ENCODE results near the gene OR11H12. TPM values are rescaled to one million over a fixed set of nuclear protein-coding genes. Genes with fewer than 3 reads are reported as not detected.
"Not testable (repeated sequence)": the region's sequence is repeated elsewhere in the genome, so short reads cannot be mapped to it uniquely, and the experiment has no call there.

OR11H12 gene
- not detected in 2 replicates for total RNA-seq
- not detected in 2 replicates for polyA plus RNA-seq

GRCh38 chr14:18600817-18601216 lies at the start of gene OR11H12:
TSS of gene OR11H12 (plus strand) at chr14:18601117. CDS start at chr14:18601117, 0 bp downstream.
- H3K9me3 ChIP-seq (ENCODE audit: low read depth); H3K27ac ChIP-seq; H3K4me1 ChIP-seq (ENCODE audit: low read depth); H3K27me3 ChIP-seq; H3K36me3 ChIP-seq; DNase-seq (ENCODE audit: low read depth in 1 of 2, low spot score in 1 of 2); H3K4me3 ChIP-seq: not testable (repeated sequence)

GRCh38 chr14:18582908-18583307 lies 18.0 kb upstream of the OR11H12 start:
- not testable (repeated sequence) for DNase-seq (ENCODE audit: low read depth in 1 of 2, low spot score in 1 of 2); H3K4me1 ChIP-seq (ENCODE audit: low read depth); H3K4me3 ChIP-seq; H3K27ac ChIP-seq; H3K27me3 ChIP-seq; H3K9me3 ChIP-seq (ENCODE audit: low read depth); H3K36me3 ChIP-seq

- not testable (repeated sequence) for H3K36me3 ChIP-seq; H3K27me3 ChIP-seq; H3K27ac ChIP-seq; H3K4me3 ChIP-seq; H3K9me3 ChIP-seq (ENCODE audit: low read depth); DNase-seq (ENCODE audit: low read depth in 1 of 2, low spot score in 1 of 2); H3K4me1 ChIP-seq (ENCODE audit: low read depth)
Measured at GRCh38 chr14:18626610-18627213, 25.8 kb downstream of the OR11H12 start.

- H3K36me3 ChIP-seq; H3K9me3 ChIP-seq (ENCODE audit: low read depth); DNase-seq (ENCODE audit: low read depth in 1 of 2, low spot score in 1 of 2); H3K4me1 ChIP-seq (ENCODE audit: low read depth); H3K27ac ChIP-seq; H3K4me3 ChIP-seq; H3K27me3 ChIP-seq: not testable (repeated sequence)
Measured at GRCh38 chr14:18636066-18636465, 35.1 kb downstream of the OR11H12 start.

- H3K9me3 ChIP-seq (ENCODE audit: low read depth); H3K36me3 ChIP-seq; H3K27ac ChIP-seq; DNase-seq (ENCODE audit: low read depth in 1 of 2, low spot score in 1 of 2); H3K27me3 ChIP-seq; H3K4me3 ChIP-seq; H3K4me1 ChIP-seq (ENCODE audit: low read depth): not testable (repeated sequence)
Measured at GRCh38 chr14:18638032-18638431, 37.1 kb downstream of the OR11H12 start.

- not testable (repeated sequence) for H3K27me3 ChIP-seq; H3K9me3 ChIP-seq (ENCODE audit: low read depth); H3K27ac ChIP-seq
Measured at GRCh38 chr14:18638785-18639184, 37.9 kb downstream of the OR11H12 start.

GRCh38 chr14:18646075-18646730 lies 45.3 kb downstream of the OR11H12 start:
- not testable (repeated sequence) for H3K4me3 ChIP-seq, H3K36me3 ChIP-seq

More at GRCh38 chr14:18638785-18639184, 37.9 kb downstream of the OR11H12 start:
- not testable (repeated sequence) for H3K4me1 ChIP-seq (ENCODE audit: low read depth); H3K4me3 ChIP-seq; DNase-seq (ENCODE audit: low read depth in 1 of 2, low spot score in 1 of 2); H3K36me3 ChIP-seq

More at GRCh38 chr14:18646075-18646730, 45.3 kb downstream of the OR11H12 start:
- H3K4me1 ChIP-seq (ENCODE audit: low read depth); DNase-seq (ENCODE audit: low read depth in 1 of 2, low spot score in 1 of 2); H3K27me3 ChIP-seq; H3K27ac ChIP-seq; H3K9me3 ChIP-seq (ENCODE audit: low read depth): not testable (repeated sequence)

Measured in cardiac muscle cell (in vitro differentiated cells and primary cell).